A172 (cell line): ENCODE results near the gene IL4I1. TPM values are rescaled to one million over a fixed set of nuclear protein-coding genes. Genes with fewer than 3 reads are reported as not detected.

Source experiments
- DNase-seq: peaks from one replicate; pipeline ENCODE4 v3.0.0-alpha.2; 2015; ENCODE audit warnings: low spot score
- total RNA-seq: library from RNA; depleted of rRNA; stranded (reverse); fragments of >200 nt; shearing (Covaris generic); gene quantifications from 2 replicates; pipeline ENCODE4 v1.2.3, GENCODE V29; 2014

The IL4I1 gene
- total RNA-seq, 1 experiment from 2014 or later = 15.4 TPM

DNA sequence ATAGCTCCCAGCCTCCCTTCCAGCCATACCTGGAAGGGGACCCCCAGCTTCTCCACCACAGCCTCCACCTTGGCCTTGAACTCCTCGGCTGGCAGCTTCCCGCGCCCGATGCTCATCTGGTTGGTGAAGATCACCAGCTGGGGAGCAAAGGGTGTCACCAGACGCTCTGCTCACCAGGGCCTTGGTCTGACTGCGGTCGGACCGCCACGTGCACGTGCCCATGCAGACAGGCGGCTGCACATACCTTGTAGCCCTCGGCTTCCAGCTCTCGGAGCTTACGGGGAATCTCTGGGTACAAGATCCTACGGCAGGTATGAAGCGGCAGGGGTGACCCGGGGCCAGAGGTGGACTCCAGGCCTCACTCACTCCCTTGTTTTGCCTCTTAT, 32.8 kb downstream of the IL4I1 start:
- DNase-seq = no peak

DNA sequence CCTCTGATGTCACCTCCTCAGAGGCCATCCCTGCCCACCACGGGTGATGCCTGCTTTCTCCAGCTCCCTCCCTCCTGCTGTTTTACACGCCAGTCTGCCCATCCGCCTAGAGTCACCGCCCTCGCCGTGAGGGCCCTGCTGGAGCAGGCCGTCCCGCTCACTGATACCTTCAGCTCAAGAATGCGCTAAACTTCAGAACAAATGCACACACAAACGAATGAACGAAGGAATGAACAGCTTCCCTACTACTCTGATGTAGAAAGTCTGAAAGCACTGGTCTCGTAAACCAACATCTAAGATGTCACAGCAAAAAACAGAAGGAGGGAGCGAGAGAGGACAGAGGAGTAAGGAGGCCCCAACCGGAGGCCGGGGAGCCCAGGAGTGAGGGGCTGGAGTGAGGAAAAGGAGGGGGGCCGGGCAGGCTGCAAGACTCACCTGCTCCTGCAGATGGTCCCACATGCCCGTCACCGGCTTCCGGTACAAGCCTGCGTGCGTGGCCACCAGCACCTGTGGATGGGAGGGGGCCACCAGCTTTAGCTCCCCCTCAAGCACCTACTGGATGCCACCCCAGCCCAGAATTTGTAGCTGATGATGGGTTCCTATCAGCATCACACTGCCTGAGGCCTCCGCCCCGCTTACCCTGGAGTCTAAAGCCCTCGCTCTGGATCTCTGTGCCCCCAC, 33.3 kb downstream of the IL4I1 start:
- DNase-seq = no peak

DNA sequence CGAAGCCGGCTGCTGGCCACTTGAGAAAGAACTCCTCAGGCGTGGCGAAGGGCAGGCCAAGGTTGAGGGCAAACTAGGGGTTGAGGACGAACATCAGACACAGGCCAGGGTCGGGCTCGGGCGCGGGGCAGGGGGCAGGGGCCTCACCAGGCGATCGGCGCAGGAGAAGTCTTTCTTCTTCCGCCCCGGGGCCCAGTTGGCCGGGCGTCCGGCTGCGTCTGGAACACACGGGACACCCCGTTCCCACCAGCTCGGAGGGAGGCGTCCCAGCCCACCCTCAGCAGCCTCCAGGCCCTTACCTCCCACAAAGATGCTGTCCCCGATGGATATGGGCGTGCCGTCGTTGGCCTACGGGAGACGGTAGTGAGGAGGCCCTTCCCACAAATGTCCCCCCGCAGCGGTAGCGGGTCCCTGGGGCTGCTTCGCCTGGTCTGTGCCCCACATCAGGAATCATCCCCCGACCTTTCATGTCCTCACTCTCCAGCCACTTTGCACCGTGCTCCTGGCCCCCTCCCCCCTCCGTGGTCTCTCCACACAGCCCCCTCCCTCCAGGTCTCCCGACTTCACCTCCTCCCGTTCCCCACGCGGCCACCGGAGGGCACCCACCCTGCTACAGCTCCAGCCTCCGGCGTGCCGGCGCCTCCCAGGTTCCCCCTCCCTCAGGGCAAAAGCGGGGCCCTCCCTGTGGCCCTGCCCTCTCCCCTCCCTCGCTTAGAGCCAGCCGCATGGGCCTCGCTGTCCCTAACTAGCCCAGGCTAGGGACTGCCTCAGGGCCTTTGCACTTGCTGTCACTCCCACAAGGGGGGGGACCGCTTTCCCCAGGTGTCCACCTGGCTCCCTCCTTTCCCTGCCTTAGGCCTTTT, 34.1 kb downstream of the IL4I1 start:
- DNase-seq = no peak

DNA sequence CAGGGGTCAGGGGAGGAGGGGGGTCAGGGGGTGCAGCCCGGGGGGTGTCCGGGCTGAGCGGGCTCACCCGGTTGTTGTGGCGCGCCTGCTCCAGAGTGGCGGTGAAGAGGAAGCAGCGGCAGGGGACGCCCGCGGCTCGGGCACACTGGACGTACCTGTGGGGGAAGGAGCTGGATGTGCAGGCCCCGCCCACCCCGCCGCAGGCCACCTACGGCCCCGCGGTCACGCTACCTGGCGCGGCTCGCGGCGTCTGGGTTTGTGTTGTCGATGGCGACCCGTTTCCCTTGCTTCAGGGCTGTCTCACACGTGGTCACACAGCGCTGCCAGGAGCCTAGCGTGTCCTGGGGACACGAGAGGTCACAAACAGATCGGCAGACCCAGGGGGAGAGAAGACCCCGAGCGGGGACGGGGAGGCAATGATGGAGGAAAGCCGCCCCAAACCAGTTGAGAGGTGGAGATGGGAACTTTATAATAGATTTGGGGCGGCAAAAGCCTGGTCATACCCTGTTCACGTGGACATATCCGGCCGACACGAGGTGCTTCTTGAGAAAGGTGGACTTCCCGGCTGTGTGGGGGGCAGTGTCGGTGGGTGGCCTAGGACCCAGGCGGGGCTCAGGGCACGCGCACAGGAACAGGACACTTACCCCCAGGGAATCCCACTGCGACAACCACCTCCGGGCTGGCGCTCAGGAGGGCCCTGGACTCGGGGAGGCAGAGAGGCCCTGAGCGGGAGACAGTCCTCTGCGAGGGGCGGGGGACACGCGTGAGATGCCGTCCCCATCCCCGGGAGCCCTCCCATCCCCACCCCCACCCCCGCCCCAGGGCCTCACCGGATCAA, 34.9 kb downstream of the IL4I1 start:
- no peak for DNase-seq

DNA sequence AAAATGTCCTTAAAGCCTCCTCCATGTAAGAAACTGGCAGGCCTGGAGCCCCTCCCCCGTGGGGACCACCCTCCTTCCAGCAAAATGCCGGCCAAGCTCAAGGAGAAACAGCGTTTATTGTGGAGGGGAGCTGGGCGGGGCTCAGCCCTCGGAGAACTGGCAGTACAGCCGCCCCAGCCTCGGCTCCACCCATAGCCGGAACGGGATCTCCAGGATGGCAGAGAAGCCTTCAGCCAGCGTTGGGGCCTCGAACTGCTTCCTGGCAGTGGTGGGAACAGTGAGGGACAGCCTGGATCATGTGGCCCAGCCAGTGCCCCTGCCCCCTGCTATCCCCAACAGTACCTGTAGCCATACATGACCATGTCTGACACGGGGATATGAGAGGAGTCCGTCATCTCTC, 35.6 kb downstream of the IL4I1 start:
- peak; percentile 53 for DNase-seq

DNA sequence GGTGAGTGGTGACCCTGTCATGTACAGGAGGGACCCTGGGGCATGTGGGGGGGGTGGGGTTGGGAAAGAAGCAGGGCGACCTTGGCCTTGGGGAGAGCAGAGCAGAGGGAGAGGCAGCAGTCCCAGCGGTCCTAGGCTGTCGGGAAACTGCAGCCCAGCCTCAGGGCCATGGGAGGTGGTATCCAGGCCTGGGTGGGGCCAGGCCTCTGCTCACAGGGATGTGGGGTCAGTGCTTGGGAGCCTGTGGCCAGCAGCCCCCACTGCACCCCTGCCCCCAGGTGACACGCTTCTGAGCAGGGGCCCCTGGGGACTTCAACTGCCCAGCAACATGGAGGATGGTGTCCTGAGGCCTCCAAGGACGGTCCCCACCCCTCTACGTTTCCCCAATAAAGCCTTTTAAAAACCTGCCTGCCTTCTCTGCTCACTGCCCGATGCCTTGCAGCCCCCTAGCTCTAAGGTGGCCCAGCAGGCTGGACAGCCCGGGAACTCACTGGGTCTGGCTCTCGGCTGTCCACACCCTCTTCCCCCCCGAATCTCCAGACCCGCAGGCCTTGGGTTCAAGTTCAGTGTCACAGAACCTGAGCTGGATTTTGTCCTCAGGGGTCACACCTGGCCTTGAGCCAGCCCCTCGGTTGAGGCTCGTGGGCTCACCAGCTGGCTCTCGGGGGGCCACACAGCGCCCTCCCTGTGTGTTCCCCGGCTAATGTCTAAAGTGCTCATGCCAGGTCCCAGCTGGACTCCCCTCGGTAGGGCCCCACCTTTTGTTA, 36.2 kb downstream of the IL4I1 start:
- no peak for DNase-seq

DNA sequence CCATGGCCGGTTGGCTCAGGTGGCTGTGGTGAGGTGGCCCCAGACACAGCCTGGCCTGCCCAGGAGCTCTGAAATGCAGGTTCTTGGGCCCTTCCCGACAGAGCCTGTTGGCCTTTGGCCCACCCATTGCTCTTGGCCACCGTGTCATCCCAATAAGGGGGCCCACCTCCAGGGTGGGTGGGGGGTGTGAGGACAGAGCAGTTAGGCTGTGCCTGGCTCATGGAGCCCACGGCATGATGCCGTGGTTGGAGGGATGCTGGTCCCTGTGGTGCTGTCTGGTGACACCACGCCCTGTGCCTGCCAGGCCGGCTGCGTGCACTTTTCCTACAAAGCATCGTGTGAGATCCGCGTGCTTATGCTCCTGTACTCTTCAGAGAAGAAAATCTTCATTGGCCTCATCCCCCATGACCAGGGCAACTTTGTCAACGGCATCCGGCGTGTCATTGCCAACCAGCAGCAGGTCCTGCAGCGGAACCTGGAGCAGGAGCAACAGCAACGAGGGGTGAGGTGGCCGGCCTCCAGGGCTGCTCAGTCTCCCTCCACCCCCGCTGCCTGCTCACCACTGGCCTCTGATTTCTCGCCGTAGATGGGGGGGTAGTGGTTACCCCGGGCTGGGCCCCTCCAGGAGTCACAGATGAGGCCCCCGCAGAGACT, 36.9 kb downstream of the IL4I1 start:
- DNase-seq = no peak

DNA sequence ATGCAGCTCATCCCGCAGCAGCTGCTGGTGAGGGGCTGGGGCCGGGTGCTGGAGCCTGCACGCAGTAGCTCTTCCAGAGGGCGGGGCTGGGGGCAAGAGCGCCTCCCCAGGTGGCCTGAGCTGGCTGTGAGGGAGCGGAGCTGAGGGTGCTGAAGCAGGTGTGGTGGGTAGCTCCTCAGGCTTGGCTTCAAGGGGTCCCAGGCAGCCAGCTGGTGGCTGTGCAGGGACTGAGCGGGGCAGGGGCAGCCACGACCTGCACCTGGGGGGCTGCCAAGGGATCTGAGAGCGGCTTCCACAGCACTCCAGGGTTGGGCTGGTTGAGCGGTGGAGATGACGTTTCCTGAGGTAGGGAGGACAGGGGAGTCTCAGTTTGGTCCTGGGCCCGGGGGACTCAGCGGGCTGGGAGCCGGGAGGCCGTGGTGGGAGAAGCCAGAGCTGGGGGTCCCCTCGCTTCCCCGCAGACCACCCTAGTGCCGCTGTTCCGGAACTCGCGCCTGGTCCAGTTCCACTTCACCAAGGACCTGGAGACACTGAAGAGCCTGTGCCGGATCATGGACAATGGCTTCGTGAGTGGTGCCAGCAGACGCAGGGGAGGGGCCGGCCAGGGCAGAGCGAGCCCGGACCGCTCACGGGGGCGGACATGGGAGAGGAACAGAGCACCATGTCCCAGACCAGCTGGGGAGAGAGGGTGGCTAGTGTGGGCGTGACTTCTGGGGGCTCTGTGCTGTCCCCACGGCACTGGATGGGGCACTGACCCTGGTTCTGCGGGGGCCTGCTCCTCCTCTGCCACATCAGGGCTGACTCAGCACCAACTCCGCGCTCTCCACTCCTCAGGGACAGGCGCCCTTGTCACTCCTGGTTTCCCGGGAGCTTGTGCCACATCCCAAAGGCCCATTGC, 38.4 kb downstream of the IL4I1 start:
- peak; percentile 48 for DNase-seq

DNA sequence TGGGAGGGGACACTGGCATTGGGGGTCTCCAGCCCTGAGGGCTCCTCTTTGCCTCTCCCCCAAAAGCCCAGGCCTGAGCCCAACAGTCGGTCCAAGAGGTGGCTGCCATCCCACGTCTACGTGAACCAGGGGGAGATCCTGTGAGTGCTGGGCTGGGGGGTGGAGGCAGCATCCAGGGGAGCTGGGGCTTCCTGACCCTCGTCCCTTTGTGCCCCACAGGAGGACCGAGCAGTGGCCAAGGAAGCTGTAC, 38.9 kb downstream of the IL4I1 start:
- no peak for DNase-seq

DNA sequence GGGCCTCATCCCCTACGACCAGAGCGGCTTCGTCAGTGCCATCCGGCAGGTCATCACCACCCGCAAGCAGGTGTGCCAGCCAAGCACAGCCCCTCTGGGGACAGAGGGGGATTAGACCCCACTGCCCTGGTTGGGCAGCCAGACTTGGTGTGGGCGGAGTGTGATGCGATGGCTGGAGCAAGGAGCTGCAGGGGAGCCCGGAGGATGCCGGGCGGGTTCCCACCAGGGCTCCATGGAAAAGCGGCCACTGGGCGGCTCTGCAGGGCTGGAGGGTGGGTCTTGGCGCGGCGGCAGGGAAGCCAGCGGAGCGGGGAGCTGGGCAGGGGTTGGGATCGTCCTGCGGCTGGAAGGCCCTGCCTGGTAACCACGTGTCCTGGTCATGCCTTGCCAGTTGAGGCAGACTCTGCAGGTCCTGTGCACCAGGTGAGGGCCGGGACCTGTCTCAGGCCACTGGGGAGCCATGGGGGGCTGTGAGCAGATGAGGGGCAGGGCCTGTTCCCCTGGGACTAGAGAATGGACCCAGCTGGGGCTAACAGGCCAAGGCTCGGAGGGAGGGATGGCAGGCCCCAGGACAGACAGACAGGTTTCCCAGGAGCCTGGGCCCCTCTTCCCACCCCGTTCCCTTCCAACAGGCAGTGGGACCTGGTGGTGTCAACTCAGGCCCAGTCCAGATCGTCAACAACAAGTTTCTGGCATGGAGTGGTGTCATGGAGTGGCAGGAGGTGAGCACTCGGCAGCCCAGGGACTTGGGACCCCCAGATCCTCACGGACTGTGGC, 39.4 kb downstream of the IL4I1 start:
- no peak for DNase-seq

DNA sequence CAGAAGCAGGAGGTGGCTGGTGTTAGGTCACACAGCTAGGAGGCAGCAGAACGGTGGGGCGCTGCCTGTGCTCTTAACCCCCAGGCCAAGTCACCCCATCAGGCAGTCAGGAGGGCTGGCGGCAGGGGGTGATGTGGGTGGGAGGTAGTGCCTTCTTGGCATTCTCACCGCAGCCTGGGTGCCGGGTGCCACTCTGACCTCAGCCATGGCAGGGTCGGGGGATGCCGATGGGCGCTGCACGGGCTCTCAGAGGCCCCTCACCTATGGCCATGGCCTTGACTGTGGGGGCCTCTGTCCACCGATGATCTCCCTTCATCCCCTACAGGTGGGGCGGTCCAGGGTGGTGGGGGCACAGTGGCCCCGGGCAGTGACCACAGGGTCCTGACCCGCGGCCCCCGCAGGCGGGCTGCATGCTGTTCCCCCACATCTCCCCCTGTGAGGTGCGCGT, 40.1 kb downstream of the IL4I1 start:
- DNase-seq = no peak

DNA sequence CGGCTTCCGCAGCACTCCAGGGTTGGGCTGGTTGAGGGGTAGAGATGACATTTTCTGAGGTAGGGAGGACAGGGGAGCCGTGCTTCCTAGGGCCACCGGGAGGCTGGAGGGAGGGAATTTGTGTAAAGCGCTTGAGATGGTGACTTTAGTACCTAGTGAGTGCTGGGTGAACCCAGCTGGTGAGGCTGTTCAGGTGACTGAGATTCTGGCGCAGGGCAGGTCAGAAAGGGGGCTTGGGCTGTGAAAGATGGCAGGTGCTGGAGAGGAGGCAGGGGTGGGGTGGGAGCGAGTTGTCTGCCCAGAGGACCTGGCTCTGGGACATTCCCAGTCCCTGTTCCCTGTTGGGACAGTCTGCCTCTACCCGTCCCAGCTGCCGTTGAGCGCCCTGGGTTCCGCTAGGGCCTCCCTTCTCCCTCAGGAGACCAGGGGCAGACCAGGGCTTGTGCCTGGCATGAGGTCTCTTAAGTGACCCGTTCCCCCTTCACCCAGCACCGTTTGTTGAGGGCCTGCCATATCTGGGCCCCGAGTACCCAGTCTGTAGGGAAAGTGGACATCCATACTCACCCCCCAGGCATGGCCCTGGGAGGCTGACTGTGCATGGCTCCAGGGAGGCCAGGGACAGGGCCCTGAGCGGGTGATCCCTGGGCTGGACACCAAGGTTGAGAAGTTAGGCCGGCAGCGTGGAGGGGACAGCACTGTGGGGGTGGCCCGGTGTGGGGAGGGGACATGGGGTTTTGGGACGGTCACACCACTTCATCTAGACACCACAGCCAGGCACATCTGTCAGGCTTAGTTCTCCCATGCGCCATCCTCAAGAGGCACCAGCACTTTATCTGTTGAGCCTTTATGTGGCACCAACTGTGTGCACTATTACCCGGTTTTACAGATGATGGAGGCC, 40.8 kb downstream of the IL4I1 start:
- no peak for DNase-seq

DNA sequence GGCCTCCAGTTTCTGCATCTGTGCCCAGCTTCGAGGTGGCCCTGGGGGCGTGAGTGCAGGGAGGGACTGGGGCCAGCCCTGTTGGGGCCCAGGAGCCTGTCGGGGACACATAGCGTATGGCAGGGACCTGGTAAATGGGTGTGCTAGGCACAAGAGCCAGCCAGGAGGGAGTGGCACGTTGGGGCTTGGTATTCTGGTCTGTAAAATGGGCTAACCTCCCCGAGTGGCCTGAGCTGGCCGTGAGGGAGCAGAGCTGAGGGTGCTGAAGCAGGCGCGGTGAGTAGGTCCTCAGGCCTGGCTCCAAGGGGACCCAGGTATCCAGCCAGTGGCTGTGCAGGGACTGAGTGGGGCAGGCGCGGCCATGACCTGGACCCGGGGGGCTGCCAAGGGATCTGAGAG, 41.4 kb downstream of the IL4I1 start:
- no peak for DNase-seq

DNA sequence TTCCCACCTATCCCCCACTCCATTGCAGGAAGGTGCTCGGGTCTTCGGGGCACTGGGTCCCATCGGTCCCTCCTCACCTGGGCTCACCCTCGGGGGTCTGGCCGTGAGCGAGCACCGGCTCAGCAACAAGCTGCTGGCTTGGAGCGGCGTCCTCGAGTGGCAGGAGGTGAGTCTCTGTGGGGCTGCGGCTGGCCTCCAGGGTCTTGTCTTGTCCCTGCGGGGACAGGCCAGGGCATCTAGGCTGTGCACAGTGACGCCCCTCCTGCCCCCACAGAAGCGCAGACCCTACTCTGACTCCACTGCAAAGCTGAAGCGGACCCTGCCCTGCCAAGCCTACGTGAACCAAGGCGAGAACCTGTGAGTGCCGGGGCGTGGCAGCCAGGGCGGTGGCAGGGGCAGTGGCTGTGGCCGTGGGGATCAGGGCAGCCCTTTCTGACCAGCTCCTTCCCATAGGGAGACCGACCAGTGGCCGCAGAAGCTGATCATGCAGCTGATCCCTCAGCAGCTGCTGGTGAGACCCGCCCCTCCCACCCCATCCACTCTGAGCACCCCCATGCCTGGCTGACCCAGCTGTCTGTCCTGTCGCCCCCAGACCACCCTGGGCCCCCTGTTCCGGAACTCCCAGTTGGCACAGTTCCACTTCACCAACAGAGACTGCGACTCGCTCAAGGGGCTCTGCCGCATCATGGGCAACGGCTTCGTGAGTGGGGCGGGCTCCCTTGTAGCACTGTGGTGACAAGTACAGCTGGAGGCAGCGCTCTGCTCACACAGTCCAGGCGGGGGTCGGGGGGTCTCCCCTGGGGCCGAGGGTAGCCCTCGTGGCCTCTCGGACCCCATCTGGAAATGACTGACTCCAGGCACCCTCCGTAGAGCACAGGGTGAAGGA, 42.1 kb downstream of the IL4I1 start:
- no peak for DNase-seq

DNA sequence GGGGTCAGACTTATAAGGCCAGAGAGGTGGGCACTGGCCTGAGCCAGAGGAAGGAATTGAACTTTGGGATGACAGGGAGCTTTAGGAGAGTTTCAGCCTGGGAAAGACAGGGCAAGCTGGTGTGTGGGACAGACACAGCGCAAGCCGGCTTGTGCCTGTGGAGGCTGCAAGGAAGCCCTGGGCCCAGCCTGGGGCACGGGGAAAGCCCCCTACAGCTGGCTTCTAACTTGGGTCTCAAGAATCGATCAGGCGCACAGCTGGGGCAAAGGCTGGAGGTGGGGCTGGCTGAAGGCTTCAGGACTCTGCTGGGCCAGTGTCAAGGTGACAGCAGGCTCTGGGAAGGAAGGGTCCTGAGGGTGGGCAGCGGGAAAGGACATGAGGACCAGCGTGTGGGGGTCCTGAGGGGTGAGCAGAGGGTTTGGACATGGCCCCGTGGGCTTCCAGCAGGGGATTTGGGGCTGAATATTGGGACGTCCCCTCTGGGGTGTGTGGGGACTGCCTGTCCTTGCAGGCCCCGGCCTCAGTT, 42.8 kb downstream of the IL4I1 start:
- DNase-seq = no peak

DNA sequence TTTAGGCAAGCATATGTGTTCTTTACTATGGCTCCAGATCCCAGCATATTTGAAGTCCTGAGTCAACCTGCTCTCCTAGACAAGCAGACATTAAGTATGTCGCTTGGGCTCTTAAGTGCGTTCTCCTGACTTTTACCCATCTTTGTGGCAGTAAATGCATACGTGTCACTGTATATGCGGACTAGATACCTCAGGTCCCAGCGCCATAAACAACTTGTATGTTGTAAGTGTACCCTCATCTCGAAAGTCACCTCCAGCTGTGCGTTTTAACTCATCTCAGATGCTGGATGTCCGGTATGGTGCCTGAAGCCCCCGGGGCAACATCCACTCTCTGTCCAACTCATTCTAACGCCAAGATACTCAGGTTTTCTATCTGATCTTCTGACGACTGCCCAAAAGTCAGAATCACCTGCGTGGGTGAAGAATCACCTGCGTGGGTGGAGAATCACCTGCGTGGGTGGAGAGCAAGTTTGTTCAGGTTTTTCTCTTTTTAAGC, 44.0 kb downstream of the IL4I1 start:
- DNase-seq = no peak
